ENCODE results near the gene AIRE.

Gene AIRE

GRCh38 chr21:44306936-44307704 is 21.4 kb downstream of the AIRE start:
- no peak for DNase-seq

- DNase-seq = no peak
Observed at GRCh38 chr21:44310628-44311507, 25.2 kb downstream of the AIRE start.

GRCh38 chr21:44312089-44312488 is 26.4 kb downstream of the AIRE start:
- no peak for DNase-seq

GRCh38 chr21:44312716-44313115 is 27.0 kb downstream of the AIRE start:
- no peak for DNase-seq

- DNase-seq = no peak
Observed at GRCh38 chr21:44313451-44313850, 27.8 kb downstream of the AIRE start.

DNA sequence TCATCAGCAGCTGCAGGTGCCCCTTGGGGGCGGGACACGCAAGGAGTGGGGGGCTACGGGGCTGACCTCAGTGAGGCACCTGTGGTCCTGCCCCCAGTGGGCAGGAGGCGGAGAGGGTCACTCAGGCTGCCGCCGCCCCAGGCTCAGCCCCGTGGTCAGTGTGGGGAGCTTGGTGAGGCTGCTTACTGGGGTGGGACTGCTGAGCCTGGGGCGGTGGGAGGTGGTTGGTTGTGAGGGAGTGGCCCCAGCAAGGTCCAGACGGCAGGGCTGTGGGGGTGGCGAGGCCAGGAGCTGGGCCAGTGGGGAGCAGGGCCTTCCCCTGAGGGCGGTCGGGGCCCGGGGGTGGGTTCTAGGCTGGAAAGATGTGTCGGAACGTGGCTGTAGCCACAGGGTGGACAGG is 28.5 kb downstream of the AIRE start:
- no peak for DNase-seq

DNA sequence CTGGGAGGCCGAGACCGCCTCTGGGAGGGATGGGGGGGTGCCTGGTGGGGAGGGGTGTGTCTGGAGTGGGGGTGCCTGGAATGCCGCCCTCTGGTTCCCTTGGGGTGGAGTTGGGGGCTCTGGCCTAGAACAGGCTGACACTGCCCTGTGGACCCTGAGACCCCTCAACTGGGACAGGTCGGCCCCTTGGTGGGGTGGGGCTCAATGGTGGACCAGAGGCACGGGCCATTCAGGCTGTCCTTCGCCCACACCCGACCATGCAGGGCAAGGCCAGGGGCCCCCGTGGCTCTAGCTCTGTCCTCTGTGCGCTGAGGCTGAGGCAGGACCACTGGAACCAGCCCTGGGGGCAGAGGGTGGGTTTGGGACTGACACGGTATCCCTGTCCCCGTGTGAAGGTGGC is 28.9 kb downstream of the AIRE start:
- DNase-seq = no peak

DNA sequence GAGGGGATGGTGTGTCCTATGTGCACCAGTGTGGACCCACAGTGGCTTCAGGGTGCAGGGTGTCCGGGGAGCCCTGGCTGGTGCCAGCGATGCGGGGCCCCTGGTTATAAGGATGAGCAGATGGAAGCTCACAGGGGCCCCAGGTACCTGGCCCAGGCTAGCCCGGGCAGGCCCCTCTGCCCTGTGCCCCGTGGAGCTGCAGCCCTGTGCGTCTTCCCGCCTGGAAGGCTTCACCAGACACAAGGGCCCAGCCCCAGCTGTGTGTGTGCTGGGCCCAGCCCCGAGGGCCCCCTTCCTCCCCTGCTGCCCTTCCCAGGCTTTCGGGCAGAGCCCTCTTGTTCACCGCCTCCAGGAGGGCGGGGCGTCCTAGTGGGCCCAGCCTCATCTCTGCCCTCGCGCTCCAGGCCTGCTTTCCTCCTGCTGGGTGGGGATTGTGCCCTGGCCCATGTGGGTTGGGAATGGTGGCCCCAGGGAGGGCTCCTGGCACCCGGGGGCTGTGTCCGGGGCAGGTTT is 30.1 kb downstream of the AIRE start:
- no peak for DNase-seq

DNA sequence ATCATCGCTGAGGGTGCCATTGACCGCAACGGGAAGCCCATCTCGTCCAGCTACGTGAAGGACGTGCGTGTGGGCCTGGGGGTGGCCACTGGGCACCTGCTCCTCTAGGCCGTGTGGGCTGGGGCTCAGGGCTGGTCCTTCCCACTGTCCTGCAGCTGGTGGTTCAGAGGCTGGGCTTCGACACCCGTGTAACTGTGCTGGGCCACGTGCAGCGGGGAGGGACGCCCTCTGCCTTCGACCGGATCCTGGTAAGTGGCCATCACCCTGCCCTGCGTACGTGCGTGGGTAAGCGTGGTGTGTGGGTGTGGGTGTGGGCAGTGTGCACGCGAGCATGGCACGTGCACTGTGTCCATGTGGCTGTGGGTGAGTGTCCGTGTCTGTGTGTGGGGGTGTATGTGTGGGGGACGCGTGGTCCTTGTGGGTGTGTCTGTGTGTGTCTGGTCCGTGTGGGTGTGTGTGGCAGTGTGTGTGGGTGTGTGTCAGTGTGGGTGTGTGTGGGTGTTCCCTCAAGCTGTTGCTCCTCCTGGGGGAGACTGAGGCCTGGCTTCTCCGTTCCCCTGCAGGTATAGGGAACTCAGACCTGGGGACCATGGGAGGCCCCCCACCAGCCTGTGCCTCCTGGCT is 30.7 kb downstream of the AIRE start:
- DNase-seq = no peak

GRCh38 chr21:44317241-44317782 is 31.6 kb downstream of the AIRE start:
- no peak for DNase-seq

GRCh38 chr21:44317871-44318270 is 32.2 kb downstream of the AIRE start:
- DNase-seq = no peak

- DNase-seq = no peak
Observed at GRCh38 chr21:44318489-44319285, 33.0 kb downstream of the AIRE start.

GRCh38 chr21:44319407-44320065 is 33.9 kb downstream of the AIRE start:
- no peak for DNase-seq

- no peak for DNase-seq
Observed at GRCh38 chr21:44320847-44321246, 35.2 kb downstream of the AIRE start.

DNA sequence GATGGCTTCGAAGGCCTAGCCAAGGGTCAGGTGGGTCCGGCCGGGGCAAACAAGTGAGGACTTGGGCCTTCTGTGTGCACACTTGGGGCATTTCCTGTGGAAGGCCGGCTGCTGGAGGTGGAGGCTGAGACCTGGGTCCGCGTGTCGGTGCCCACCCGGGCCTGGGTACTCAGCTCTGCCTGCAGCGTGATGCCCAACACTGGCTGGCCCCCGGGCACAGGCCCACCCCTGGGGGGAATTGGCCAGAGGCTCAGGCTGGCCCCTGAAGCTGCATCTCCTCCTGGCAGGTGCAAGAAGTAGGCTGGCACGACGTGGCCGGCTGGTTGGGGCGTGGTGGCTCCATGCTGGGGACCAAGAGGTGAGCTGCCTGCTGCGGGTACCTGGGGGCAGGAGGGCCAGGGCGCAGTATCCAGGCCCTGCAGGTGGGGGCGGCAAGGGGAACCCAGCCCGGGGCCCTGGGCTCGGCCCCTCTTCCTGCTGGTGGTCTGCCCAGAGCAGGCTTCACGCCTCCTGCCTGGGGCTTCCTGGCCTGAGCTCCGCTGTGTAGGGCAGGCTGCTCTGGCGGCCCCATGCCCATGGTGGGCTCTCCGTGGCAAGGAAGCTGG is 36.3 kb downstream of the AIRE start:
- DNase-seq = no peak

- DNase-seq = no peak
Observed at GRCh38 chr21:44322621-44323325, 37.1 kb downstream of the AIRE start.

DNA sequence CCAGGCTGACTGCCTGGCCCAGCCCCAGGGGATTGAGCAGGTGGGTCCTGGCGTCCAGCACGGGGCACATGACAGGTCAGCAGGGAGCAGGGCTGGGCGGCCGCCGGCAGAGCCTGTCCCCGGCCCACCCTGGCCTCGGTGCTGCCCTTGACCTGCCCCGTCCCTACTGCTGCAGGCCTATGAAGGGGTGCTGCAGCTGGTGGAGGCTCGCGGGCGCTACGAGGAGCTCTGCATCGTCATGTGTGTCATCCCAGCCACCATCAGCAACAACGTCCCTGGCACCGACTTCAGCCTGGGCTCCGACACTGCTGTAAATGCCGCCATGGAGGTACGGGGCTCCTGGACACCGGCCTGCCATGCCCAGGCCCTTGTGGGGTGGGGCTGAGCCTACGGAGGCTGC is 37.9 kb downstream of the AIRE start:
- DNase-seq = no peak

DNA sequence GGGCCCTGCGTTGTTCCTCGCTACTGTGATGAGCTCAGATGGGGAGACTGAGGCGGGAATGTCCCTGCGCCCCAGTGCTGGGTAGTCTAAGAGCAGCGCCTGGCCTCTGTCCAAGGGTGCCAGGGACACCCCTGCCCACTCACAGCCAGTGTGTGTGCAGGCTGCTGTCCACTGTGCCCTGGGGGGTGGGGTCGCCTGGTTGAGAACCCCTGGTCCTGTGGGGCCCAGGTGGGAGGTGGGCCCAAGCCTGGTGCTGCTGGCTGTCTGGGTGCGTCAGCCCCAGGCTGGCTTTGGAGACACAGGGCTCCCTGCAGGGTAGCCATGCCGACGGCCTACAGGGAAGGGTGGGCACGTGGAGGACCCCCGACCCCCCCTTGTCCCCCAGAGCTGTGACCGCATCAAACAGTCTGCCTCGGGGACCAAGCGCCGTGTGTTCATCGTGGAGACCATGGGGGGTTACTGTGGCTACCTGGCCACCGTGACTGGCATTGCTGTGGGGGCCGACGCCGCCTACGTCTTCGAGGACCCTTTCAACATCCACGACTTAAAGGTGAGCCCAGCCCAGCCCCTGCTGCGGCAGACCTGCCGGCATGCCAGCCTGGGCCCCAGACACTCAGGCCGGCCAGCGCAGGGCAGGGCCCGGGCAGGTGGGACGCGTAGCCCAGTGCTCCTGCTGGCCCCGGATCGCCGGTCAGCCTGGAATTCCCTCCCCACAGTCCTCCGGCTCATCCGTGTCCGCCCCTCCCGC is 38.6 kb downstream of the AIRE start:
- DNase-seq = no peak

GRCh38 chr21:44324854-44325107 is 39.1 kb downstream of the AIRE start:
- DNase-seq = no peak
